Pulmonary artery endothelial cell (primary cell): ENCODE measurements around the gene PSME1. TPM values are rescaled to one million over a fixed set of nuclear protein-coding genes. Genes with fewer than 3 reads are reported as not detected.

ENCODE experiments used
- DNase-seq: peaks from one replicate; pipeline ENCODE4 v3.0.0-alpha.2; 2011; ENCODE audit warnings: low read depth, low spot score
- total RNA-seq: library from RNA; depleted of rRNA; stranded (reverse); fragments of >200 nt; gene quantifications from 2 replicates; pipeline ENCODE4 v1.2.3, GENCODE V29; 2014

The PSME1 gene
- total RNA-seq: 121 and 126 TPM in 2 replicates

DNA sequence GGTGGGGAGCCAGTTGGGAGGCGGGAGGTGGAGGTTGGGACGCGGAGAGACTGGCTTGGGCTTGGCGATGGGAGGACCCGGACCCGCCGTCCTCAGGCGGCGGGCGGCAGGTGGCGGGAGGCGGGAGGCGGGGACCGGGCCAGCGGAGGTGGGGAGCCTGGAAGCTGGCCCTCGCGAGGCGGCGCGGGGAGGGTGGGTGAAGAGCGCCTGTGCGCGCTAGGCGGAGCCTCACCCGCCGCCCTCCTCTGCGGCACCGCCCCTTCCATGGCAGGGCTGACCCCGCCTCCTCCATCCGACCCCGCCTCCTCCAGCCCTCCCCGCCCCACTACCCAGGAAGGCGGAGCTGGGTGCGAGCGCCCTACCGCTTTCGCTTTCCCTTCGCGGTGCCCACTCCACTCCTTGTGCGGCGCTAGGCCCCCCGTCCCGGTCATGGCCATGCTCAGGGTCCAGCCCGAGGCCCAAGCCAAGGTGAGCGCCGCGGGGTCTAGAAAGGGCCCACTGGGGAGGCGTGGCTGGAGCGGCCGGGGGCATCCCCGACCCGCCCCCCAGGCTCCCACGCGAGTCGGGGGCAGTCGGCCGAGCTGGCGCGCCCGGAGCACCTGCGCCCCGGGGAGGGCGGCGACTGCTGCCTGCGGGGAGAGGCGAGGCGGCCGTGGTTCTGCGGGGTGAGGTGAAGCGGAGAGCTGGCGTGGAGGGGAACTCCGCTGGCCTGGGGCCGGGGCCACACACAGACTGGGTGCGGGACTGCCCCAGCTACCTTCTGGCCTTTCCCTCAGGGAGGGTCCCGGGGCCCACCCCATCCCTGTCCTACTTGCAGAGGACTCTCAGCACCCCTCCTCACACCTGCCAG is at the start of gene PSME1:
Gene PSME1 (plus strand): TSS at position 361 of the 850 bp plus-strand sequence. CDS start 69 bp downstream, at position 430.
- peak; percentile 47 for DNase-seq

- DNase-seq: no peak
Observed at GRCh38 chr14:24087004-24087403, 49.0 kb upstream of the PSME1 start.

DNA sequence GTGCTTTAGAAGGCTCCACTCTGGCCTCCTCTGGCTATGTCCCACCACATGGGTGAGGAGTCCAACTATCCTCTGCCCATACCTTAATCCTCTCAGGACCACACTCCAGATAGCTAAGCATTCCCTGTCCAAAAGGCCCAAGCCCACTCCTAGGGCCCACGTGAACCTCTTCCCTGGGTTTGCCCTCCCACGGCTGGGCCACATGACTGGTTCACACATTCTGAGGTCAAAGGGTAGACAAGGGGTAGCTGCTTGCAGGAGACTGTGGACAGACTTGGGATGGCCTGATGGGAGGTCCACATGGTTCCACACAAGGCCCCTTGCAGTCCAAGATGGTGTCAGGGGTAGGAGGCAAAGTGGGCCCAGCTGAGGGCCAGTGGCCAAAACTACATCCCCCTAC is 47.9 kb upstream of the PSME1 start:
- DNase-seq: no peak

GRCh38 chr14:24089890-24090289 is 46.1 kb upstream of the PSME1 start:
- no peak for DNase-seq

DNA sequence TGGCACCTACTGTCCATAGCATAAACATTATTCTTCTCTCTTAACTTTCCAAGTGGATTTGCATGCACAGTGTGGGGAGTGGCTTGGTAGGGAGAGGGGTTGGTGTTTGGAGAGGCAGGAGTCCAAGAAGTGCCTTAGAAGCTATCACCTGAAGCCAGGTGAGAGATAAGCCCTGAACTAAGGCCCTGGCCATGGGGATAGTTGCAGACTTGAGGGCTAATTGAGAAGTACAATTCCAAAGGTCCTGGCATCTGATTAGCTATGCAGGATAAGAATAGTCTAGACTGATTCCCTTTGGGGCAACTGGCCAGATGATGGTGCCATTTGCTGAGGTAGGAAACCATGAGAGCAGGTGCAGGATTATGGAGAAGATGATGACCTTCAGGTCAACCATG is 43.9 kb upstream of the PSME1 start:
- no peak for DNase-seq

DNA sequence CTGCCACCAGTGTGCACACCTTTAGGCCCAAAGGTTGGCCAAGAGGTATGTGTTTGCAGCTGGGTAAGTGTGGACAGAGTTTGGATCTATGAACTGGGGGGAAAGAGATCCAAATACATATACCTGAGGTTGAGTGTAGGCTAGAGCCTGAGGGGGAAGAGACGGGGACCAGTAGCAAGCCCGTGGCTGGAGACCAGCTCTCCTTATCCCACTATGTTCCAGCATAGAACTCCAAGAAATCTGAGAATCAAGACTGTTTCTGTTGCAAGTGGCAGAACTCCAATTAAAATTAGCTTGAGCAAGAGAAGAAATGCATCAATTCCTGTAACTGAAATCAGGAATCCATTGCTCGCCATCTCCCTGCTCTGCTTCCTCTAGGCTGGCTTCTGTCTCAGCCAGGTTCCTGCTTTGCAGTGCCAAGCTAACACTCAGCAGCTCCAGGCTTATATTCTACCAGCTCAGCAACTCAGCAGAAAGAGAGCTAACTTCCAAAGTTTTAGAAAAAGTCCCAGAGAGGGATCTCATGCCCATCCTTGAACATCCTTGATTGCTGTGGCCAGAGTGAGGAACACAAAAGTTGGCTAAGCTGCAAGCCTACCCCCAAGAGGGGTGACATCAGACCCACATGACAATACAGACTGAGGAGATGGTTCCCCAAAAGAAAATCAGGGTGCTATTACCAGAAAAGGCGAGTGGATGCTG is 43.3 kb upstream of the PSME1 start:
- DNase-seq: no peak

DNA sequence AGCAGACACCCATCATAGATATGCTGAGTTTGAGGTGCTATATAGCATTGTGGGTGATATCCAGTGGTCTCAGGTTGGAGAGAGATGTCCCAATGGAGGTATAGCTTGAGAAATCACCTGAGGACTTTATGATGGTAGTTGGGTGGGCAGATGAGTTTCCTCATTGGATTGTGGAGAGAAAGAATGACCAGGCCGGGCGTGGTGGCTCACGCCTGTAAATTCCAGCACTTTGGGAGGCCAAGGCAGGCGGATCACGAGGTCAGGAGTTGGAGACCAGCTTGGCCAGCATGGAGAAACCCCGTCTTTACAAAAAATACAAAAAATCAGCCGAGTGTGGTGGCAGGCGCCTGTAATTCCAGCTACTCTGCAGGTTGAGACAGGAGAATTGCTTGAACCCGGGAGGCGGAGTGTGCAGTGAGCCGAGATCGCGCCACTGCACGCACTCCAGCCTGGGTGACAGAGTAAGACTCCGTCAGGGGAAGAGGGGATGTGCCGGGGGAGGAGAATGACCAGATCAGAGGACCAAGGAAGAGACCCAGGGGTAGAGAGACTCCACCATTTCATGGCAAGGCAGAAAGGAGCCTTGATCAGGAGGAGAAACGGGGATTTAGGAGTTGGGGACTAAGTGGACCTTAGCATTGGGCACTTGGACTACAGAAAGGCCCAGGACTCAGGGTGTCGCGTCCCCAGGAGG is 42.6 kb upstream of the PSME1 start:
- DNase-seq: no peak

DNA sequence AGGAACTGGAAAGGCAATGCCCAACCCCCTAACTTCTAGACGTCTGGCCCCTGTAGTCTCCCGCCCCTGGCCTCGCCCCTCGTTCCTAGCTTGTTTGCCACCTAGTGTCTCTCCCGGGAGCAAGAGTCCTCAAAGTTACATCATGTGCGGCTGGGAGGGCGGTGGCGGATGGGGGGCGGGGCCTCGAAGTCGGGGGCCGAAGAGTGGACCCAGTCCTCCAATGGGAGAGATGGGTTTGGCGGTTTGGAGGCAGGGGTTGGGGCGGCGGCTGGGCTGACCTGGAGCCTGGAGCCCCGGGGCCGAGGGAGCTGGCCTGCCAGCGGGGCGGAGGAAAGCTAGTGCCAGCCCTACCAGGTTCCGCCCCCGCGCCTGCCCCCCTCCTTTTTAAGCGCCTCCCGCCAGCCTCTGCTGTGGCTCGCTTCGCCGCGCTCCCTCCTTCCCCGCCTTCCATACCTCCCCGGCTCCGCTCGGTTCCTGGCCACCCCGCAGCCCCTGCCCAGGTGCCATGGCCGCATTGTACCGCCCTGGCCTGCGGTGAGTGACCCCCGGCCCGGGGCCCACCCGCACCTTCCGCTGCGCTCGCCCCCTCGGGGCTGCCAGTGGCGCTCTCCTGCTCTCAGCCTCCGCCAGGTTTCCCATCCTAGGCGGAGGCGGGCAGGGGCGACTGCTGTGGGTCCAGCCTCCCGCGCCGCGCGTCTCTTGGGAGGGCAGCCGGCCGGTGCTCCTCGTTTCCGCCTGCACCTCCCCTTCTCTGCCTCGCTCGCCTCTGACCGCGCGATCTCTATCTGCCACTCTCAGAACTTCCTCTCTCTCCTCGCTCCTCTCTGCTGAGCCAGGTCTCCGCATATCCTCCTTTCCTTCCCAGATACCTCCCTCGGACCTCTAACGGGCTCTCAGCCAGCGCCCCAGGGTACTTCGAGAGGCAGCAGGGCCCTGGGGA is 41.8 kb upstream of the PSME1 start, which contains the start of gene PCK2:
Gene PCK2 (plus strand): TSS at position 411 of the 940 bp plus-strand sequence. CDS start 95 bp downstream, at position 506.
- peak; percentile 32 for DNase-seq

DNA sequence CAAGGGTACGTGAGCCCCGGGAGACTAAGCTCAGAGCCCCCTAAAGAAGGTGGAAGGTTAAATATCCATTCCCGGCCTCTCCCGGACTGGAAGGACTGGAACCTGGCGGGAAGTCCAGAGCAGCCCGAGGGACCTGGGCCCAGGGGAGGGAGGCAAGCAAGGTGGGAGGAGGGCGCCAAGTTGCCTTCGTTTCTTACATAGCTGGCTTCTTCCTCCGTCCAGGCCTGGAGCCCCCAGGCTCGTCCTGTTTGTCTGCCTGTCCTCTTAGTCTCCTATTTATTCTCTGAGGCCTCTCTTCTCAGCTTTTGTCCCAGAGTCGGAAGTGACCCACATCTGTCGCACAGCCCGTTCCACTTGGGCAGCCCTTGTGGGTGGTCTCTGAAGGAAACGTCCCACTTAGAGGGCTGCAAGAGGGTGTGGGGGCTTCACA is 41.1 kb upstream of the PSME1 start:
- DNase-seq: no peak

DNA sequence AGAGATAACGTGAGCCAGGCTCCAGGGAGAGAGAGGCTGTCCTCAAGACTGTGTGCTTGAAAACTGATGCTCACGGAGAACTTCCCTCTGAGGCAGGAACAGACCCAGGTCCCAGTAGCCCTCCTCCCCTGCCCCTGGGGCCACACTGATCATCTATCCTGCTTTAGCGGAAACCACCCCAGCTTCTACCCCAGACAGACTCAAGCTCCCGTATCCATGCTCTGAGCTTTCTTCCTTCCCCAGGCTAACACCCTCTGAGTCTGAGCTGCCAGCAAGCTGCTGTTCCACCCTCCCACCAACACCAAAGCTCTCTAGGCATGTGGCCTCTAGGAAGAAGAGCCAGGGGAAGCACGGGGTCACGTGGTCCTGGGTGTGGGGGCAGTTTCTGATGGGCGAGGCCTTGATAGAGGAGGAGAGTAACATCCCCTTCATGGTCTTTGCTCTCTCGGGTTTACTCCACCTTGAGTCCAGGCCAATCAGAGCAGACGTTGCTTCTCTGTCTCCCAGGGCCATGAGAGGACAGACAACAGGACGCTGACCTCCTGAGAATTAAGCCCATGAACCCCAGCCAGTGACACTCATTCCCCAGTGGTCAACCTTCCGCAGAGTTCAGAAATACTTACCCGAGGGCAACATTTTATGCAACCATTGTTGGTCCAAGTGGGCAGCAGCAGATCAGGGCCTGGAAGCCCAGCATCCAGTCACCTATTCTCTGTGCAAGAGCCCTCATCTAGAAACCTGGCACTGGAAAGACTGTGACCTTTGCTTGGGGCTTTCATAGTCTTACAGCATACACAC is 40.5 kb upstream of the PSME1 start:
- no peak for DNase-seq

DNA sequence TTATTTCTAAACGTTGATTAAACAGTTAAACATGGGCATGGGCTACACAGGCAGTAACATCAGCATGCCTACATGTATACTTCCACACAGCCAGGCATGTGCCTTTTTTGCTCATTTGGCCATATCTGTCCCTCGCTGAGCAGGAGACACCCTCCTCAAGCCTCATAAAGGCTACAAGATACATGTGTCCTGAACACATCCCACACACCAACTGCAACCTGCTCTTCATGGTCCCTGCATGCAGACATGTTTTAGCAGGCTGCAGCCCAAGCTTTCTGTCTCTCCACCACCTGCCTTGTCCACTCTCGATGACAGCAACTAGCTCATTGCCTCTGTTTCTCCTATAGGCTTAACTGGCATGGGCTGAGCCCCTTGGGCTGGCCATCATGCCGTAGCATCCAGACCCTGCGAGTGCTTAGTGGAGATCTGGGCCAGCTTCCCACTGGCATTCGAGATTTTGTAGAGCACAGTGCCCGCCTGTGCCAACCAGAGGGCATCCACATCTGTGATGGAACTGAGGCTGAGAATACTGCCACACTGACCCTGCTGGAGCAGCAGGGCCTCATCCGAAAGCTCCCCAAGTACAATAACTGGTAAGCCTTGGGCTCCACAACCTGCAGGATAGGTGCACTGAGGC is 39.3 kb upstream of the PSME1 start:
- DNase-seq: no peak

GRCh38 chr14:24098229-24098926 is 37.6 kb upstream of the PSME1 start:
- no peak for DNase-seq

GRCh38 chr14:24098927-24099813 is 36.8 kb upstream of the PSME1 start:
- DNase-seq: no peak

DNA sequence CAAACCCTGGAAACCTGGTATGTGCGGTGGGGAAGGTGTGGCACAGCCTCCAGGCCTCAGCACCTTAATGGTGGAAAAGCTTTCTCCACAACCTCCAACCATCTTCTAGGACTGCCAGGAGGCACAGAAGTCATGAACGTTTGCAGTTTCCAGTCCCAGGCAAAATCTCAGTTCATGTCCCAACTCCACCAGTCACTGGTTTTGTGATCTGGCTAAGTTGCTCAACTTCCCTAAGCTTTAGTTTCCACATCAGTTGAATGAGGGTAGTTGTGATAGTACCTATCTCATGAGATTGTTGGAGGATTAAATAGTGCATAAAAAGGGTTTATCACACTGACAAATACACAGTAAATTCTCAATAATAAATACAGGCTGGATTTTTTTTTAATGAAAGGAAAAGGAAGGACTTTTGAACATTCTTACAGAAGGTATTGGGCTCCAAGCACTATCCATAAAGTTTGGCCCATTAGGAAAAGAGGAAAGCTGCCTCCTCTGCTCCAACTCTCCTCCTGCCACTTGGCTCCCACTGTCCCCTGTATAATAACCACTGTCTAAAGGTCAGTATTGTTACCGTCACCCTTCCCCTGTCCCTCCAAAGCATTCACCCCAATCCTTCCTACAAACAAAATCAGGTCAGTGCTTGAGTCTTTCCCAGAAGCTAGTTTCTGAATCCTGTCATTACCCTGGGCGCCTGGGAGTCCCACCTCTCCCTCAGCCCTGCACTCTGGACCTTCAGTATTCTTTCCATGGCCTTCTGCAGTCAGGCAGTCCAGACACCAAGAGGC is 35.6 kb upstream of the PSME1 start:
- no peak for DNase-seq

- DNase-seq: no peak
Observed at GRCh38 chr14:24100982-24101494, 35.0 kb upstream of the PSME1 start.

GRCh38 chr14:24102357-24103048 is 33.5 kb upstream of the PSME1 start:
- no peak for DNase-seq
